GM18517 (cell line): ENCODE data around the gene LILRB4.
A peak's percentile ranks its signal among the peaks of the same experiment; 100 is the strongest.
"Not testable (repeated sequence)": the region's sequence is repeated elsewhere in the genome, so short reads cannot be mapped to it uniquely, and the experiment has no call there.

ENCODE experiments used
- ATAC-seq: cut with Tn5 transposase; IDR thresholded peaks from one replicate; pipeline ENCODE4 v1.9.1; 2021; ENCODE audit warnings: mild to moderate bottlenecking, moderate library complexity; ENCODE audit not compliant: unreplicated experiment

Gene LILRB4

DNA sequence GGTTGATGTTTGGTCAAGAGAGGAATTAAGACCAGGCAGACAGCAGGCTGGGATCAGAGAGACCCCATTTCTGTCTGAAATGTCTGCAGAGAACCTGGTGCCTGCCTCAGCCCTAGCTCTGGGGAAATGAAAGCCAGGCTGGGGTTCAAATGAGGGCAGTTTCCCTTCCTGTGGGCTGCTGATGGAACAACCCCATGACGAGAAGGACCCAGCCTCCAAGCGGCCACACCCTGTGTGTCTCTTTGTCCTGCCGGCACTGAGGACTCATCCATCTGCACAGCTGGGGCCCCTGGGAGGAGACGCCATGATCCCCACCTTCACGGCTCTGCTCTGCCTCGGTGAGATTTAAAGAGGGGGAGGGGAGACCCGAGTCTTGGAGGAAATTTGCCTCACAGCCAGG is at the start of gene LILRB4:
Gene LILRB4, plus strand, starts transcription at position 256 of the 400 bp plus-strand sequence. Its CDS starts 49 bp downstream, at position 305.
- no peak for ATAC-seq

DNA sequence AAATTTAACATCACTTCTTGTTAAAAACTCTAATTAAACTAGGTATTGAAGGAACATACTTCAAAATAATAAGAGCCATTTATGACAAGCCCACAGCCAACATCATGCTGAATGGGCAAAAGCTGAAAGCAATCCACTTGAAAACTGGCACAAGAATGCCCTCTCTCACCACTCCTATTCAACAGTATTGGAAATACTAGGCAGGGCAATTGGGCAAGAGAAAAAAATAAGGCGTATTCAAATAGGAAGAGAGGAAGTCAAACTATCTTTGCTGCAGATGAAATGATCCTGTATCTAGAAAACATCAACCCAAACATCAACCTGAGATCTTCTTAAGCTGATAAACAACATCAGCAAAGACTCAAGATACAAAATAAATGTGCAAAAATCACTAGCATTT is 48.1 kb upstream of the LILRB4 start:
- ATAC-seq = no peak

DNA sequence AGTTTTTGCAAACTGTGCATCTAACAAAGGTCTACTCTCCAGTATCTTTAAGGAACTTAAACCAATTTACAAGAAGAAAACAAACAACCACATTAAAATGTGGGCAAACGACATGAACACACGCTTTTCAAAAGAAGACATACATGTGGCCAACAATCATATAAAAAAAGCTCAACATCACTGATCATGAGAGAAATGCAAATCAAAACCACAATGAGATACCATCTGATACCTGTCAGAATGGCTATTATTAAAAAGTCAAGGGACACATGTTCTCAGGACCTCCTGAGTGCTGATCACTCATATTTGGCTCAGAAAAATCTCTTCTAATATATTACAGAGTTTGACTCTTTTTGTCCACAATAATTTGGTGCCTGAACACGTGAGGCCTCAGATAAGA is 46.7 kb upstream of the LILRB4 start:
- peak; percentile 44 for ATAC-seq

DNA sequence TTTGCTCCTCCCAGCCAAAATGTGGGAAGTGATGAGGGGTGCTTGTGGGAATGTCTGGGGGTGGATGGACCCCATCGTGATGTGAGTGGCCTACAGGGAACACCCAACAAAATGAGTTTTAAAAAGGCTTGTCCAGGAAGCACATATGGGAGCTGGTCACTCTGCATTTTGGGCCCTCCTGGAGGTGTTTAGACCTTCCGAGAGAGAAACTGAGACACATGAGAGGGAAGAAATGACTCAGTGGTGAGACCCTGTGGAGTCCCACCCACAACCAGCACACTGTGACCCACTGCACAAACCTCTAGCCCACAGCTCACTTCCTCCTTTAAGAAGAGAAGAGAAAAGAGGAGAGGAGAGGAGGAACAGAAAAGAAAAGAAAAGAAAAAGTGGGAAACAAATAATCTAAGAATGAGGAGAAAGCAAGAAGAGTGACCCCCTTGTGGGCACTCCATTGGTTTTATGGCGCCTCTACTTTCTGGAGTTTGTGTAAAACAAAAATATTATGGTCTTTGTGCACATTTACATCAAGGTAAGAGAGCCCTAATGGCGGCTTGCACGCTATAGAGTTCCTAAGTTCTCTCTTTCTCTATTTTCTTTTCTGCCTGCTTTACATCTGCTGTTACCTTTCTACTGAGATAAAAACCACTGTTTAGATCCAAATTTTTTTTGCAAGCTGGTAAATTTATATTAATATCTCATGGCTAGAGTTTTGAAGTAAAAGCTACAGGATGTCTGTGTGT is 45.8 kb upstream of the LILRB4 start:
- peak; percentile 83 for ATAC-seq

DNA sequence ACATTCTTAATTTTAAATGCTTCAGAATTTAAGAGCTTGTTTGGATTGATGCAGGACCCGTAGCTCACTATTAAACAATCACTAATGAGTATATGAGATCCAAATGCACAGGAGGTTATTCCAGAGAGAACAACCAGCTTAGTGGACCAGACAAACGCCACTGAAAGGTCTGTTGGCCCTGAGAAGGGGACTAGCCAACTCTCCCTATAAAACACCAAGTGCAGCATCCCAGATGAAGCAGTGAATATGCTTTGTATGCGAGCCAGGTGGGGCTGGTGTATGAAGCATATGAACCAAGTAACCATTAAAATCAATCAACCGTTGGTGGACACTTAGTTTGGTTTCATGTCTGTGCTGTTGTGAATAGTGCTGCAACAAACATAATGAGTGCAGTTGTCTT is 42.3 kb upstream of the LILRB4 start:
- ATAC-seq = no peak

DNA sequence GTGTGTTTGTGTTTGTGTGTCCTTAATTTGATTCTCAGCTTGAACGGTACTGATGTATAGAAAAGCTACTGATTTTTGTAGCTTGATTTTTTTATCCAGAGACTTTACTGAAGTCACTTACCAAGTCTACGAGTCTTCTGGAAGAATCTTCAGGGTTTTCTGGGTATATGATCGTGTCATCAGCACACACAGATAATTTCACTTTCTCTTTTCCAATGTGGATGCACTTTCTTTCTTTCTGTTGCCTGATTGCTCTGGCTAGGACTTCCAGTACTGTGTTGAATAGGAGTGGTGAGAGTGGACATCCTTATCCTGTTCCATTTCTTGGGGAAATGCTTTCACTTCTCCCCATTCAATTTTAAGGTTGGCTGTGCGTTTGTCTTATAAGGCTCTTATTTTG is 40.4 kb upstream of the LILRB4 start:
- no peak for ATAC-seq

DNA sequence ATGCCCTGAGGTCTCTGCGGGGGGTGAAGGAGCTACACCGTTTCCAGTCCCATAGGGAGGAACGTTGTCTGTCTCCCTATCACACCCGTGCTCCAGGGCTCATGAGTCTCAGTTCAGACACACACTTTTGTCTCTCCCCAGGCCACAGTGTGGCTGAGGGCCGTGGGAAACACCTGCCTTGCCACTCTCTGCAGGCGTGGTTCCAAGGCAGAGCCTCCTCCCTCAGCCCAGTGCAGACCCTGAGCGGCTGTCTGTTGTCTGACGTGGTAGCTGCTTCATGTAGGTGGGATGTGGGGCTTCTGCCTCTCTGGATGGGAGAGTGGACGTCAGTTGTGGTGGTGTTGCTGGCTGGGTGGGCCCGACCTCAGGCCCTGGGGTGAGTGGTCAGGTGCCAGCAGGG is 38.6 kb upstream of the LILRB4 start:
- not testable (repeated sequence) for ATAC-seq

DNA sequence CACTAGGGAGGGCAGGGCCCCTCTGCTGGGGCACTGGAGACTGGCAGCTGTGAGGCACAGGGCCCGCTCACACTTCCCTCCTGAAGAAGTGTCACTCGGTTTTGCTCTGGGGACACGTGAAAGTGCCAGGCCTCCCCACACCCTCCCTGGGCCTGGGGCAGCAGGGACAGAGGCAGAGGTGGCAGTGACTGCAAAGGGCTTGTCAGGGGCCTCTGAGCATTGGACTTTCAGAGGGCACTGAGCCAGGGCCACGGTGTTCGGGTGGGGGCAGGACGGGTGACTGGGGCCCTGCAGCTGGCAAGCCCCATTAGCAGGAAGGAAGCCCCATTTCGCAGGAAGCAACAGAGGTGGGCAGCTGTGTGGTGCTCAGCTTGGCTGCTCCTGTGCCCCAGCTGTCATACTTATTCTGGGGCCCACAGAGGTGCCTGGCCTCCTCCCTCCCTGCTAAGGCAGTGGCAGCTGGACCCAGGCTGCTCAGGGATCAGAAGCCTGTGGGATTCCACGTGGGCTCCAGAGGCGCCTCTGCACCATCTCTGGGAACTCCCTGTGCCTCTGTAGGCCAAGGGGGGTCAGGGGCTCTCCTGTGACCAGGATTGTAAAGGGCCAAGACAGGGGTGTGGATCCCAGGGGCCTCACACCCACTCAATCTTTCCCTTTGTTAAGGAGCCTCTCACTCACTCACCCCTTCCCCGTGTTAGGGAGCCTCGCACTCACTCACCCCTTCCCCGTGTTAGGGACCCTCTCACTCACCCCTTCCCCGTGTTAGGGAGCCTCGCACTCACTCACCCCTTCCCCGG is 37.7 kb upstream of the LILRB4 start:
- ATAC-seq = not testable (repeated sequence)

DNA sequence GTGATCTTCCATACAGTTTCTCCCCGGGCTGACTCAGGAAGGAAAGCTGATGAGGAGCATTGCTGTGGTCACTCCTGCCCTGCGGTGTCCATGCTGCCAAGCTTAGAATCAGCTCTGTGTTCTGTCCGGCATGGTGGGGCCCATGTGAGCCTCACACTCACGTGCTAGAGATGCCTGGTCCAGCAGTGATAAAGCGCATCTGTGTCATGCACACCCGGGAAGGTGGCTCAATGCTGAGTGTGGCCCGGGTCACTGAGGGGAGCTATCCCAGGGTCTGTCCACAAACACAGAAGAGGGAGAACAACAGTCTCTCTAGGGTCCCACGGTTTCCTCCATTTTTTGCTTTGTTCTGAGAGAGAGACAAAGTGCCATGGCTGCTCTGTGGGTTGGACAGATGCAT is 36.0 kb upstream of the LILRB4 start:
- no peak for ATAC-seq

DNA sequence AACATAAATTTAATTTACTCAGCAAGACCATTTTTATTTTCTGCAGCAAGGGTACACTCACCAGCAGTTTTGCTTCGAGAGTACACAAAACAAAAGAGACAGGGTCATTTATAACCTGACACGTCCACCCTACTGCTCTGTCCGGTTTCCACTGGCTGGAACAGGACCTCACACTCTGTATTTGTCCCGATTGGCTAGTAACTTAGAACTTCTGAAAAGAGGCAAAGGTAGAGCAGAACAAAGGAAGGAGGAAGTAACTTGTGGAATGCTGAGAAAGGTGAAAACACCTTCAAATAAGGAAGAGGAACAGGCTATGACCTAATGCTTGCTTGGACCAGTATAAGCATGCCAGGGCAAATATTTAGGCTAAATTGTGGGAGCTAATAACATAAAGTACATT is 34.9 kb upstream of the LILRB4 start:
- not testable (repeated sequence) for ATAC-seq

DNA sequence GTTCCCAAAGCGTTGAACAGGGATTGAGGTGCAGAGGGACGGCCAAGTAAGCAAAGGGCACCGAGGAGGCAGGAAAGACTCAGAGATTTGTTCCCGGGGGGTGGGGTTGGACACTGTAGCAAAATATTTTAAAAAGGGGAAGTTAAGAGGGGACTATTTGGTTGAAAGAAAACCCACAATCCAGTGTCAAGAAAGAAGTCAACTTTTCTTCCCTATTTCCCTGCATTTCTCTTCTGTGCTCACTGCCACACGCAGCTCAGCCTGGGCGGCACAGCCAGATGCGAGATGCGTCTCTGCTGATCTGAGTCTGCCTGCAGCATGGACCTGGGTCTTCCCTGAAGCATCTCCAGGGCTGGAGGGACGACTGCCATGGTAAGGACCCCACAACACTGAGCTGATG is 32.5 kb upstream of the LILRB4 start, which contains the start of gene LILRB1:
Gene LILRB1, plus strand, starts transcription at position 223 of the 400 bp plus-strand sequence. CDS start 590 bp downstream, outside the sequence.
- not testable (repeated sequence) for ATAC-seq

DNA sequence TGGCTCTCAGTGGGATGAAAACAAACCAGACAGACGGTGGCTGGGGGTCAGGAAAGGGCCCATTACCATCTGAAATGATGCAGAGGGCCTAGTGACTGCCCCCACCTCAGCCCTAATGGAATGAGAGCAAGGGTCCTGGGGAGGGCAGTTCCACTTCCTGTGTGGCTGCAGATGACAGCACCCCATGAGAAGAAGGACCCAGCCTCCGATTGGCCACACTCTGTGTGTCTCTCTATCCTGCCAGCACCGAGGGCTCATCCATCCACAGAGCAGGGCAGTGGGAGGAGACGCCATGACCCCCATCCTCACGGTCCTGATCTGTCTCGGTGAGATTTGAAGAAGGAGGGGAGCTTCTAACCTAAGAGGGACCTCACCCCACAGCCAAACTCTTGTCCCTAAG is 32.0 kb upstream of the LILRB4 start:
- no peak for ATAC-seq

DNA sequence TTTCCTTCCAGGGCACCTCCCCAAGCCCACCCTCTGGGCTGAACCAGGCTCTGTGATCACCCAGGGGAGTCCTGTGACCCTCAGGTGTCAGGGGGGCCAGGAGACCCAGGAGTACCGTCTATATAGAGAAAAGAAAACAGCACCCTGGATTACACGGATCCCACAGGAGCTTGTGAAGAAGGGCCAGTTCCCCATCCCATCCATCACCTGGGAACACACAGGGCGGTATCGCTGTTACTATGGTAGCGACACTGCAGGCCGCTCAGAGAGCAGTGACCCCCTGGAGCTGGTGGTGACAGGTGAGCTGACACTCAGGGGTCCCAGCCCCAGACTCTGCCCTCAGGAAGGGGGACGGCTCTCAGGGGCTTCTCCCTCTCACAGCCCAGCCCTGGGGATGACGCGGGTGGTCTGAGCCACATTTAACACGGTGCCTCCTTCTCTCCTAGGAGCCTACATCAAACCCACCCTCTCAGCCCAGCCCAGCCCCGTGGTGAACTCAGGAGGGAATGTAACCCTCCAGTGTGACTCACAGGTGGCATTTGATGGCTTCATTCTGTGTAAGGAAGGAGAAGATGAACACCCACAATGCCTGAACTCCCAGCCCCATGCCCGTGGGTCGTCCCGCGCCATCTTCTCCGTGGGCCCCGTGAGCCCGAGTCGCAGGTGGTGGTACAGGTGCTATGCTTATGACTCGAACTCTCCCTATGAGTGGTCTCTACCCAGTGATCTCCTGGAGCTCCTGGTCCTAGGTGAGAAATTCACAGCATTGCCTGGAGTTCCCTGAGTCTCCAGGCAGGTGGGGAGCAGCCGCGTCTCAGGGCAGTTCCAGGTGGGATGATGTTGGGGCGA is 31.1 kb upstream of the LILRB4 start:
- ATAC-seq = not testable (repeated sequence)

DNA sequence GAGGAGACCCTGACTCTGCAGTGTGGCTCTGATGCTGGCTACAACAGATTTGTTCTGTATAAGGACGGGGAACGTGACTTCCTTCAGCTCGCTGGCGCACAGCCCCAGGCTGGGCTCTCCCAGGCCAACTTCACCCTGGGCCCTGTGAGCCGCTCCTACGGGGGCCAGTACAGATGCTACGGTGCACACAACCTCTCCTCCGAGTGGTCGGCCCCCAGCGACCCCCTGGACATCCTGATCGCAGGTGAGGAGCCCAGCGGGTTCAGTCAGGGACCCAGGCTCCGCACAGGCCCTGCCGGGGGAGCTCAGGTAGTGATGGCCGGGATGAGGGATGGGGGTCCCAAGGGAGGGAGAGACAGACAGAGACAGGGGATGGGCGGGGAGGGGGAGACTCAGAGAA is 30.3 kb upstream of the LILRB4 start:
- ATAC-seq = not testable (repeated sequence)

DNA sequence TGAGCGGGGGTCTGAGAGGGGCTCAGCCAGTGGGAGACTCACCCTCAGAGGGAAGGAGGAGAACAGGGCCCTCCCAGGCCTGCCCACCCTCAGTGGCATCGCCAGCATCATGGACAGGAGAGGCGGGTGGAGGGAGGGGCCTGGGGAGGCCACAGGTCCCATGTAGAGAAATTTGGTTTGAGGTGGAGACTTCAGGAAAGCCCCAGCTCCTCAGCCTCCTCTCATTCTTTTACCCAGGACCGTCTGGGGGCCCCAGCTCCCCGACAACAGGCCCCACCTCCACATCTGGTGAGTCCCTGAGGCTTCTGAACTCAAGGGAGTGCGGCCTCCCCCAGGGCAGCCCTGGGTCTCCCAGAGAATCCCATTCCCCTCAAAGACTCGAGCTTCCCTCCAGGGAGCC is 29.4 kb upstream of the LILRB4 start:
- no peak for ATAC-seq

DNA sequence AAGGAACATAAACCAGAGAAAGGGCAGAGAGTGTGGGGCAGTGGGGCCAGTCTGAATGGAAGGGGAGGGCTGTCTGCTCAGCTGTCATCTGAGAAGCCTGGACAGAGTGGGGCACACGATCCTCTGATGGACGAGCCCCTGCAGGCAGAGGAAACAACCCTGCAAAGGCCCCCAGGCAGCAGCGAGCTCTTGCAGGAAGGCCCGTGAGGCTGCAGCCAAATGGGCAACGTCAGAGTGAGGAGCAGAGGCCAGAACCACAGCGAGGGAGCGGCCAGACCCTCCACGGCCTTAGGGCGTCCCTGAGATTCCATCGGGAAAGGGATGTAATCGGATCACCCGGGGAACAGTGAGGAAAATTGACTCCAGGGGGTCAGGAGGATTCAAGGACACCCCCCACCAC is 26.7 kb upstream of the LILRB4 start:
- ATAC-seq = not testable (repeated sequence)

DNA sequence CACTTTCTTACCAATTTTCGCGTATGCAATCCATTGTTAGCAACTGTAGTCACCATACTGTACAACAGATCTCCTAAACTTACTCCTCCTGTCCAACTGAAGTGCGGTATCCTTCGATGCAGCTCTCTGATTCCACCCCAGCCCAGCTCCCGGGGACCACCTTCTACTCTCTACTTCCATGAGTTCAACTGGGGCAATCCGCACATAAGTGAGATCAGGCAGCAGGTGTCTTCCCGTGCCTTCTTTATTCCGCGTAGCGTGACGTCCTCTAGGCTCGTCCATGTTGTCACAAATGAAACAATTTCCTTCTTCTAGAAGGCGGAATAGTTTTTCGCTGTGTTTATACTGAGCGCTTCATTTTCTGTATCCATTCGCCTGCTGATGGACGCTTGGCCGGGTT is 24.1 kb upstream of the LILRB4 start:
- no peak for ATAC-seq

DNA sequence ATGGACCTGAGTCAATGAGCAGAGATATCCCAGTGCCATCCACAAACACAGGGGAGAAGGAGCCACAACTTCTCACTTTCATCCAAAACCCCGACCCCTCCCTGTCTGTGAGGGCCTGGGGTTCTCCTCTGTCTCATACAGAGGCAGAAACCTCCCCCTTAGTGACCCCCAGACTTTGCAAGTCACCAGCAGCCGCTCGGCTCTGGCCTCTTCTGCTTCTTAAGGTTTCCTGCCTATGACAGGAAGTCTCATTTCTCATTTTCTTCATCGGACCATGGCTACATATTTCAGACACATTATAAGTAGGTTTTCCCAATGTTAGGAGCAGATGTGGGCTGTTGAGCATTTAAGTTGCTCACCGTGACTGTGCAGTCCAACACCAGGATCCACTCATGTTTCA is 19.8 kb upstream of the LILRB4 start:
- ATAC-seq = not testable (repeated sequence)

DNA sequence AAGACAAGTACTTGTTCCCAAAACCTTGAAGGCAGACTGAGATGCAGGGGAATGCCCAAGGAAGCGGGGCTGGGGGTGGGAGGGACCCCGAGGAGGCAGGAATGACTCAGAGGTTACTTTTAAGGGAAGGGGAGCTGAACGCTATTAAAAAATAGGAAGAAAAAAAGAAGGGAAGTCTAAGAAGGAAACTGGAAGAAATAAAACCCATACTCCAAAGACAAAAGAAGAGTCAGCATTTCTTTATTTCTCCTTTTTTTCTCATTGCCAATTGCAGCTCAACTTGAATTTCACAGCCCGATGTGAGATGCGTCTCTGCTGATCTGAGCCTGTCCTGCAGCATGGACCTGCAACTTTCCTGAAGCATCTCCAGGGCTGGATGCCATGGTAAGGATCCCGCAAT is 19.2 kb upstream of the LILRB4 start:
- not testable (repeated sequence) for ATAC-seq

DNA sequence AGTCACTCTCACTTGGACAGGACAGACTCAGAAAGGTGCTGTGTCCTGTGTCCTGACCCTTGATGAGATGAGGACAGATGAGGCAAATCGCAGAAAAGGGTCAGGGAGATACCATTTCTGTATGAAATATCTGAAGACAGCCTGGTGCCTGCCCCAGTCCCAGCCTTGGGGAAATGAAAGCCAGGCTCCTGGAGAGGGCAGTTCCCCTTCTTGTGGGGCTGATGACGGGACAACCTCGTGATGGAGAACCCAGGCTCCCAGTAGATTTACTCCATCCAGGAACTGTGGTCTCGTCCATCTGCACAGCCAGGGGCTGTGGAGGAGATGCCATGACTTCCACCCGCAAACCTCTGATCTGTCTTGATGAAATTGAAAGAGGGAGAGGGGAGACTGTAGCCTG is 18.7 kb upstream of the LILRB4 start:
- ATAC-seq = no peak

DNA sequence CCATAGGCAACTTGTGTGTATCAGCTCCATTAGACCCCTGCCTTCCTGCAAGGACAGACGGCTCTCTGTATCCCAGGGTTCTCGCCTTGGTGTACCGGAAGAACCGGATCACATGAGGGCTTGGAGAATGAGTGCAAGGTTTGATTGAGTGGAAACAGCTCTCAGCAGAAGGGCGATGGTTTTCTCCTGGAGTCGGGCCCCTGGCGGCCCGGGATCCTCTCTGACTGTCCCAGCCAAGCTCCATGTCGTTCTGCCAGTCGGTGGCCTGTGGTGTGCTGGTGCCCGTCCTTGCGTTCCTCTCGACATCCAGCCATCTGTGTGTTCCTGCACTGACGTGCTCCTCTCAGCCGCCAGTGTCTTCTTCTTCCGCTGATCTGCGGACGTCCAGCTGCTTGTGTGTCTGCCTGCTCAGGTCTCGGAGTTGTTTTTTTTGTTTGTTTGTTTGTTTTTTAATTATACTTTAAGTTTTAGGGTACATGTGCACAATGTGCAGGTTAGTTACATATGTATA is 16.4 kb upstream of the LILRB4 start:
- ATAC-seq = no peak
